Urothelium cell line (cell line): ENCODE results near the gene UBE2E1.

Source experiments
- DNase-seq: peaks from one replicate; pipeline ENCODE4 v3.0.0; 2011; ENCODE audit warnings: low spot score, mixed read lengths
- FAIRE-seq: peaks from 2 replicates; lab custom pipeline; 2011; peaks lifted over from hg19 to GRCh38; lab: Jason Lieb, UNC

The UBE2E1 gene

GRCh38 chr3:23793528-23794134, 12.1 kb upstream of the UBE2E1 start:
- FAIRE-seq (no peak), DNase-seq (no peak)

GRCh38 chr3:23795096-23795495, 10.7 kb upstream of the UBE2E1 start:
- FAIRE-seq: no peak
- no peak for DNase-seq

- no peak for DNase-seq
- FAIRE-seq: no peak
These were observed 9.2 kb upstream of the UBE2E1 start for GRCh38 chr3:23796518-23796917.

GRCh38 chr3:23797491-23797890, 8.3 kb upstream of the UBE2E1 start:
- no peak for FAIRE-seq

GRCh38 chr3:23798456-23798855, 7.3 kb upstream of the UBE2E1 start:
- no peak for FAIRE-seq
- no peak for DNase-seq

More at GRCh38 chr3:23797491-23797890, 8.3 kb upstream of the UBE2E1 start:
- DNase-seq: no peak

- no peak for FAIRE-seq
- DNase-seq: no peak
These were observed 6.9 kb upstream of the UBE2E1 start for GRCh38 chr3:23798876-23799275.

GRCh38 chr3:23800731-23801130, 5.0 kb upstream of the UBE2E1 start:
- DNase-seq (no peak), FAIRE-seq (no peak)

- FAIRE-seq: no peak
- DNase-seq: no peak
These were observed 1.1 kb upstream of the UBE2E1 start for GRCh38 chr3:23804441-23805209.

- DNase-seq (no peak), FAIRE-seq (no peak)
These were observed 534 bp upstream of the UBE2E1 start for GRCh38 chr3:23805210-23805632.

- FAIRE-seq (no peak), DNase-seq (peak; percentile 30)
These were observed 1.0 kb downstream of the UBE2E1 start for GRCh38 chr3:23806534-23807423.

GRCh38 chr3:23807424-23808015, 1.8 kb downstream of the UBE2E1 start:
- FAIRE-seq (no peak), DNase-seq (no peak)

GRCh38 chr3:23808525-23808924, 2.8 kb downstream of the UBE2E1 start:
- FAIRE-seq (no peak), DNase-seq (no peak)

GRCh38 chr3:23809294-23809693, 3.5 kb downstream of the UBE2E1 start:
- DNase-seq: no peak
- no peak for FAIRE-seq

- DNase-seq (no peak), FAIRE-seq (no peak)
These were observed 4.1 kb downstream of the UBE2E1 start for GRCh38 chr3:23809840-23810342.

GRCh38 chr3:23810343-23811184, 4.8 kb downstream of the UBE2E1 start:
- FAIRE-seq (no peak), DNase-seq (peak; percentile 65)

GRCh38 chr3:23811185-23811527, 5.4 kb downstream of the UBE2E1 start:
- DNase-seq (no peak), FAIRE-seq (no peak)

- FAIRE-seq: no peak
These were observed 6.2 kb downstream of the UBE2E1 start for GRCh38 chr3:23811919-23812318.

GRCh38 chr3:23815879-23816278, 10.1 kb downstream of the UBE2E1 start:
- DNase-seq (no peak), FAIRE-seq (no peak)

More at GRCh38 chr3:23811919-23812318, 6.2 kb downstream of the UBE2E1 start:
- no peak for DNase-seq

- FAIRE-seq (no peak), DNase-seq (no peak)
These were observed 11.0 kb downstream of the UBE2E1 start for GRCh38 chr3:23816721-23817120.
